ENCODE measurements around the gene FAM222A. TPM values are rescaled to one million over a fixed set of nuclear protein-coding genes. Genes with fewer than 3 reads are reported as not detected.

The FAM222A gene
- total and polyA plus RNA-seq, 2 of the 8 experiments (the other 6 are each of a cell fraction or from before 2014, with no cell fraction given), result 0.94 to 1.1 TPM

- TF ChIP-seq BCL11A (IDR thresholded peaks at IDR 0.05; ENCODE audit: low read depth in 2 of 2, low read length in 2 of 2), result no peak
- no peak for TF ChIP-seq JUN (IDR thresholded peaks at IDR 0.05; ENCODE audit: low read depth, low read length)
- TF ChIP-seq POLR2A (IDR thresholded peaks at IDR 0.05; ENCODE audit: control extremely low read depth in 1 of 2, low read depth in 2 of 2, low read length in 2 of 2), result no peak
Observed at GRCh38 chr12:109726511-109727038, 12.9 kb downstream of the FAM222A start (continued).
